ENCODE measurements around the gene OR6C70. TPM values are rescaled to one million over a fixed set of nuclear protein-coding genes. Genes with fewer than 3 reads are reported as not detected.

The OR6C70 gene
- total and polyA plus RNA-seq, 9 of the 15 experiments (the other 6 are each of a cell fraction or from before 2014, with no cell fraction given): not detected

- 18% methylated on average over 4 of the region's 4 CpGs for WGBS (ENCODE audit: insufficient coverage, low coverage, missing lambda C conversion rate)
- intact Hi-C loops (cut with micrococcal nuclease): no loop called here
- H3K27ac ChIP-seq (ENCODE audit: extremely low read depth, low read depth, low read length): no peak within 1 kb of the TSS
- no peaks in the 10 kb centered on the region for H3K36me3 ChIP-seq (ENCODE audit: control insufficient read depth, insufficient read depth, low read length)
- no peak within 1 kb of the TSS for H2AFZ ChIP-seq (ENCODE audit: low read depth, low read length)
- ChIA-PET CTCF (ENCODE audit: low intra/inter-chr PET ratio) (no interaction called here), POLR2A (no interaction called here)
- H3K27me3 ChIP-seq (ENCODE audit: control insufficient read depth in 2 of 2, insufficient read depth in 2 of 2, low read length in 2 of 2): no peaks in the 10 kb centered on the region
- no peak within 1 kb of the TSS for H3K4me2 ChIP-seq (ENCODE audit: insufficient read depth, low read length)
- H3K9me3 ChIP-seq (replicated peaks; ENCODE audit: control insufficient read depth, insufficient read depth, low read depth, low read length): no peaks in the 10 kb centered on the region
- no peak within 1 kb of the TSS for H3K4me3 ChIP-seq
- no peaks in the 10 kb centered on the region for H3K79me2 ChIP-seq (ENCODE audit: control insufficient read depth, insufficient read depth, low read length)
- H3K9me1 ChIP-seq (ENCODE audit: control insufficient read depth, insufficient read depth, low read length): no peaks in the 10 kb centered on the region
- ATAC-seq (no peak), FAIRE-seq (no peak), DNase-seq (ENCODE audit: extremely low read depth in 1 of 4, low spot score in 3 of 4) (no peak)
- H3K4me1 ChIP-seq (replicated peaks in 1 of 2; ENCODE audit: control insufficient read depth in 2 of 2, insufficient read depth in 2 of 2, low read length in 2 of 2): no peaks in the 10 kb centered on the region
- no peaks in the 10 kb centered on the region for H4K20me1 ChIP-seq (replicated peaks; ENCODE audit: control insufficient read depth, insufficient read depth, low read length)
- no TSS peak for BruUV-seq (replicated peaks)
- no peak within 1 kb of the TSS for H3K9ac ChIP-seq (ENCODE audit: insufficient read depth in 1 of 2, low read depth in 2 of 2, low read length in 2 of 2)
- in situ Hi-C loops (cut with MboI): no loop called here
- TF ChIP-seq ZNF764 (CRISPR knock-in tag; IDR thresholded peaks at IDR 0.05; ENCODE audit: low read depth) (no peak), PML (IDR thresholded peaks at IDR 0.05; ENCODE audit: low read length) (no peak), ZBTB49 (CRISPR knock-in tag; IDR thresholded peaks at IDR 0.05; ENCODE audit: borderline replicate concordance) (no peak), ZBTB26 (CRISPR knock-in tag; IDR thresholded peaks at IDR 0.05) (no peak), POU5F1 (IDR thresholded peaks at IDR 0.05; ENCODE audit: borderline replicate concordance, low read depth, low read length, partially characterized antibody) (no peak), NFXL1 (CRISPR knock-in tag; IDR thresholded peaks at IDR 0.05) (no peak), ZBTB34 (CRISPR knock-in tag; IDR thresholded peaks at IDR 0.05) (no peak), SNIP1 (IDR thresholded peaks at IDR 0.05; ENCODE audit: low read depth) (no peak), HES1 (IDR thresholded peaks at IDR 0.05; ENCODE audit: low read depth) (no peak), ZFP36 (IDR thresholded peaks at IDR 0.05; ENCODE audit: low read depth, low read length, partially characterized antibody) (no peak), ILK (tag; IDR thresholded peaks at IDR 0.05; ENCODE audit: borderline replicate concordance, low read depth) (no peak), THRB (CRISPR knock-in tag; conservative IDR thresholded peaks at IDR 0.05) (no peak)
Observed at GRCh38 chr12:55425954-55426353, 44.0 kb downstream of the OR6C70 start, which contains the start of gene OR6C76. Gene OR6C76 (plus strand): TSS chr12:55426254. CDS start chr12:55426254, 0 bp downstream.

Data from K562 (cell line).